CD4-positive, alpha-beta T cell (primary cell): ENCODE data around the gene NUAK1. TPM values are rescaled to one million over a fixed set of nuclear protein-coding genes. Genes with fewer than 3 reads are reported as not detected.

ENCODE experiments used
- ATAC-seq: fragments of 200-7000 bp; cut with Tn5 transposase; one replicate; pipeline ENCODE4 v1.10.0; 2022; ENCODE audit warnings: mild to moderate bottlenecking; ENCODE audit not compliant: poor library complexity
- CTCF ChIA-PET: fragments of 350-600 bp; sonication (Branson Sonifier 250); formaldehyde crosslinking; loops from one replicate; lab custom pipeline; 2021; ENCODE audit warnings: antibody characterized with exemption, inconsistent platforms; lab: Charles Lee
- POLR2A ChIA-PET: fragments of 350-600 bp; sonication (Branson Sonifier 250); formaldehyde crosslinking; loops from one replicate; lab custom pipeline; 2021; ENCODE audit warnings: antibody characterized with exemption, inconsistent platforms; lab: Charles Lee
- DNase-seq, 14 experiments: peaks; one replicate each; pipeline ENCODE4 v3.0.0-alpha.2; 2013 to 2020; ENCODE audit warnings: mixed read lengths in 2 of 14
- H3K27ac ChIP-seq, 2 donors: one replicate each; pipeline versions ENCODE4 v1.5.1 to v1.7.0; 2013; ENCODE audit warnings: low read length in 2 of 2, low read depth in 1 of 2, mild to moderate bottlenecking in 1 of 2
- H3K27me3 ChIP-seq, 2 experiments: 1 replicate in 1 of 2; 2 replicates in 1 of 2; pipeline versions ENCODE4 v1.6.1 to v1.7.0; 2013; ENCODE audit warnings: low read length in 2 of 2, control low read depth in 1 of 2, mild to moderate bottlenecking in 1 of 2, moderate library complexity in 1 of 2; ENCODE audit not compliant: insufficient read depth in 2 of 2, control insufficient read depth in 1 of 2
- H3K36me3 ChIP-seq: one replicate; pipeline ENCODE4 v1.6.1; 2013; ENCODE audit warnings: low read length, control low read depth; ENCODE audit not compliant: insufficient read depth
- H3K4me1 ChIP-seq: one replicate; pipeline ENCODE4 v1.6.1; 2013; ENCODE audit warnings: low read length, control low read depth; ENCODE audit not compliant: insufficient read depth
- H3K4me3 ChIP-seq: one replicate; pipeline ENCODE4 v1.5.1; 2013; ENCODE audit warnings: mild to moderate bottlenecking, low read length, moderate library complexity
- H3K9me3 ChIP-seq, 2 experiments: 1 replicate in 1 of 2; 2 replicates in 1 of 2; pipeline versions ENCODE4 v1.6.1 to v1.7.0; 2013; ENCODE audit warnings: low read length in 2 of 2, mild to moderate bottlenecking in 2 of 2, control low read depth in 1 of 2, moderate library complexity in 1 of 2; ENCODE audit not compliant: control insufficient read depth in 1 of 2, insufficient read depth in 1 of 2
- H3K27ac Mint-ChIP-seq: one replicate; pipeline ENCODE4 v1.8.0; 2020; ENCODE audit warnings: mixed read lengths
- H3K27me3 Mint-ChIP-seq: one replicate; pipeline ENCODE4 v1.8.0; 2021; ENCODE audit warnings: mixed read lengths
- H3K36me3 Mint-ChIP-seq: one replicate; pipeline ENCODE4 v1.8.0; 2021; ENCODE audit warnings: low read depth, mixed read lengths
- H3K4me1 Mint-ChIP-seq: one replicate; pipeline ENCODE4 v1.8.0; 2021; ENCODE audit warnings: low read depth, mixed read lengths
- H3K4me3 Mint-ChIP-seq: one replicate; pipeline ENCODE4 v1.8.0; 2020; ENCODE audit warnings: mild to moderate bottlenecking, mixed read lengths
- H3K9me3 Mint-ChIP-seq: one replicate; pipeline ENCODE4 v1.8.0; 2020; ENCODE audit warnings: mixed read lengths
- intact Hi-C, 2 experiments: fragments of 100-400 bp; cut with DNase I in 1 of 2; cut with micrococcal nuclease in 1 of 2; formaldehyde crosslinking; loops; one replicate each; pipeline versions ENCODE4 v1.15.1 to v1.9.0; 2023 to 2025; cut with DNase I, micrococcal nuclease
- total RNA-seq, 174 experiments: library from RNA in 2 of 174; stranded (reverse) in 2 of 174; gene quantifications; one replicate each; pipeline ENCODE4 v1.2.3 and lab custom pipeline; 2021 to 2026
- TF ChIP-seq, protein P1 (sequence below): fragments of 200-600 bp; IDR thresholded peaks from one replicate; pipeline ENCODE4 v1.8.0; 2022; ENCODE audit warnings: antibody characterized with exemption, mild to moderate bottlenecking

The NUAK1 gene
- total RNA-seq, 2 experiments from 2014 or later = 0.16 TPM; not detected in 1

DNA sequence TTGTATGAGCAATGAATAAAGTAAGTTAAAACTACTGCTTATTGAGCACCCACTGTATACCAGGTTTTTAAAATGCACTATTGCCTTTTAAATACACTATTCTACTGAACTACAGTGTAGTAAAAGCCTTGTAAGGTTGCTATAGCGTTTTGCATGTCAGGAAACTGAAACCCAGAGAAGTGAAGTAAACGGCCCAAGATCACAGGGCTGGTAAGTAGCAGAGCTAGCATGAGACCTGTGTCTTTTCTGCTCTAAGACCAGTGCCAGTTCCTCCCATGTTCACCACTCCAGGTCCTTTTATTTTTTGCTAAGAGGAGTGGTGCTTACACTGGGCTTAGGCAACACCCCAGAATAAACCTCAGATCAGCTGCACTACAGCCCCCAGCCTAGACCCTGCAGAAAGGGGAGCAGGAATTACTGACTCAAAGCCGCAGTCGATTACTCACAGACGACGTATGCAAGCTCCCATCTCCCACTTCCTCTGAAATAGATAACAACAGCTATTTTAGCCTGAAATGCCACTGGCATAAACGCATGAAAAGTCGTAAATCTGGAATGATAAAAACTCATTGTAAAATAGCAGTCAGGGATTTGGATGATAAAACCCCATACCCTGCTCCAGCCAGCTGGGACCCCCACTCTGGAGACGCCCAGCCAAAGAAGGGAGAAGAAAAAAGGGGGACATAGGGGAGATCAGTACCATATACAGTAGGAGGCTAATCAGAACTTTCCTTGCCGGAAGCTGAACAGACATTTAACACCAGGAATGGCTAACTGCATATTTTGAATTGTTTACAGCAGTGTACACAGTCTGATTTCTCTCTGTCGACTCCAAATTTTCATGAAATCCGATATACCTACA lies 108.3 kb downstream of the NUAK1 start:
- no peaks in the 10 kb centered on the region for H3K36me3 Mint-ChIP-seq
- ChIA-PET POLR2A (no interaction called here), CTCF (no interaction called here)
- peaks cover 18% of the 10 kb centered on the region for H3K27me3 Mint-ChIP-seq
- no peaks in the 10 kb centered on the region for H3K9me3 Mint-ChIP-seq
- no peak overlapping the region for H3K27ac Mint-ChIP-seq
- H3K4me3 ChIP-seq = no peak overlapping the region
- no peaks in the 10 kb centered on the region for H3K4me1 ChIP-seq
- intact Hi-C loops = no loop called here
- ATAC-seq = no peak
- no peak overlapping the region for H3K27ac ChIP-seq
- no peak for DNase-seq
- no peaks in the 10 kb centered on the region for H3K9me3 ChIP-seq
- H3K4me3 Mint-ChIP-seq = no peak overlapping the region
- H3K27me3 ChIP-seq = peaks cover 4 to 8% of the 10 kb centered on the region in 2 experiments
- no peaks in the 10 kb centered on the region for H3K4me1 Mint-ChIP-seq
- no peaks in the 10 kb centered on the region for H3K36me3 ChIP-seq
- TF ChIP-seq, protein P1, sequence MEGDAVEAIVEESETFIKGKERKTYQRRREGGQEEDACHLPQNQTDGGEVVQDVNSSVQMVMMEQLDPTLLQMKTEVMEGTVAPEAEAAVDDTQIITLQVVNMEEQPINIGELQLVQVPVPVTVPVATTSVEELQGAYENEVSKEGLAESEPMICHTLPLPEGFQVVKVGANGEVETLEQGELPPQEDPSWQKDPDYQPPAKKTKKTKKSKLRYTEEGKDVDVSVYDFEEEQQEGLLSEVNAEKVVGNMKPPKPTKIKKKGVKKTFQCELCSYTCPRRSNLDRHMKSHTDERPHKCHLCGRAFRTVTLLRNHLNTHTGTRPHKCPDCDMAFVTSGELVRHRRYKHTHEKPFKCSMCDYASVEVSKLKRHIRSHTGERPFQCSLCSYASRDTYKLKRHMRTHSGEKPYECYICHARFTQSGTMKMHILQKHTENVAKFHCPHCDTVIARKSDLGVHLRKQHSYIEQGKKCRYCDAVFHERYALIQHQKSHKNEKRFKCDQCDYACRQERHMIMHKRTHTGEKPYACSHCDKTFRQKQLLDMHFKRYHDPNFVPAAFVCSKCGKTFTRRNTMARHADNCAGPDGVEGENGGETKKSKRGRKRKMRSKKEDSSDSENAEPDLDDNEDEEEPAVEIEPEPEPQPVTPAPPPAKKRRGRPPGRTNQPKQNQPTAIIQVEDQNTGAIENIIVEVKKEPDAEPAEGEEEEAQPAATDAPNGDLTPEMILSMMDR = no peak

DNA sequence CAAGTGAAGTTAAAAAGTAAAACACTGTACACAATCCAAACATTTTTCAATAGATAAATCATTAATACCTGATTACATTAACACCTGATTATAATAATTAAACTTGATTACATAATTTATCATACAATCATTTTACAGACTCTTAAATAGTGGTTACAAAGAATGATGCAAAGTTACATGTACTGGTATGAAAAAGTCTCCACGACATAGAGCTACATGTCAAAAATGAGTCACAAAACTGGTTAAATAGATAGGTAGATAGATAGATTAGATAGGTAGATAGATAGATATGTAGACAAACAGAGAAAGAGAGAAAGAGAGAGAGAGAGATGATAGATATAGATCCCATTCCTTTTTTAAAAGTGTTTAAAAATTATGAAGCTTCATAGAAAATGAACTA lies 109.2 kb downstream of the NUAK1 start:
- H3K9me3 Mint-ChIP-seq = no peaks in the 10 kb centered on the region
- Histone ChIP-seq H3K36me3 (no peaks in the 10 kb centered on the region), H3K27me3 (peaks cover 4 to 8% of the 10 kb centered on the region in 2 experiments), H3K4me1 (no peaks in the 10 kb centered on the region), H3K4me3 (no peak overlapping the region), H3K27ac (no peak overlapping the region), H3K9me3 (no peaks in the 10 kb centered on the region)
- ChIA-PET POLR2A (no interaction called here), CTCF (no interaction called here)
- ATAC-seq (no peak), DNase-seq (no peak)
- H3K27ac Mint-ChIP-seq = no peak overlapping the region
- no peak overlapping the region for H3K4me3 Mint-ChIP-seq
- peaks cover 18% of the 10 kb centered on the region for H3K27me3 Mint-ChIP-seq
- H3K4me1 Mint-ChIP-seq = no peaks in the 10 kb centered on the region
- intact Hi-C loops = no loop called here
- TF ChIP-seq, protein P1 = no peak
- H3K36me3 Mint-ChIP-seq = no peaks in the 10 kb centered on the region

- intact Hi-C loops = no loop called here
- H3K4me1 ChIP-seq = no peaks in the 10 kb centered on the region
- H3K4me1 Mint-ChIP-seq = no peaks in the 10 kb centered on the region
- H3K27ac Mint-ChIP-seq = no peak overlapping the region
- DNase-seq (no peak), ATAC-seq (no peak)
- H3K27ac ChIP-seq = no peak overlapping the region
- no peaks in the 10 kb centered on the region for H3K36me3 ChIP-seq
- H3K4me3 ChIP-seq = no peak overlapping the region
- no peaks in the 10 kb centered on the region for H3K9me3 ChIP-seq
- H3K27me3 Mint-ChIP-seq = peaks cover 18% of the 10 kb centered on the region
- ChIA-PET CTCF (no interaction called here), POLR2A (no interaction called here)
- no peaks in the 10 kb centered on the region for H3K36me3 Mint-ChIP-seq
- peaks cover 4 to 8% of the 10 kb centered on the region in 2 experiments for H3K27me3 ChIP-seq
- H3K9me3 Mint-ChIP-seq = no peaks in the 10 kb centered on the region
- TF ChIP-seq, protein P1 = no peak
- no peak overlapping the region for H3K4me3 Mint-ChIP-seq
Observed at GRCh38 chr12:106027911-106028310, 110.8 kb downstream of the NUAK1 start.
